Frontal cortex (tissue), 4 donors: Measurements from ENCODE around the gene ZBTB46. TPM values are rescaled to one million over a fixed set of nuclear protein-coding genes. Genes with fewer than 3 reads are reported as not detected.
"Not testable (repeated sequence)": the region's sequence is repeated elsewhere in the genome, so short reads cannot be mapped to it uniquely, and the experiment has no call there.

Source experiments
- DNase-seq, 2 donors: peaks; one replicate each; pipeline ENCODE4 v3.0.0; 2012; ENCODE audit warnings: low spot score in 2 of 2
- FAIRE-seq: peaks from 2 replicates; lab custom pipeline; 2012; peaks lifted over from hg19 to GRCh38; lab: Jason Lieb, UNC
- total RNA-seq: library from RNA; depleted of rRNA; stranded (reverse); fragments of >200 nt; gene quantifications from one replicate; pipeline ENCODE4 v1.2.3, GENCODE V29; 2014
- donor health status: control.
- donor health status: control.
- donor health status: control.

Gene ZBTB46
- total RNA-seq, 1 donor from 2014 or later, result 22.4 TPM

GRCh38 chr20:63859166-63859699 is 28.2 kb upstream of the ZBTB46 start:
- DNase-seq, result no peak
- FAIRE-seq, result no peak

- FAIRE-seq (no peak), DNase-seq (no peak)
Measured at GRCh38 chr20:63858393-63859165, 27.5 kb upstream of the ZBTB46 start.

GRCh38 chr20:63857764-63858392 is 26.8 kb upstream of the ZBTB46 start:
- FAIRE-seq, result no peak
- no peak for DNase-seq

- FAIRE-seq (no peak), DNase-seq (no peak)
Measured at GRCh38 chr20:63856098-63856511, 25.0 kb upstream of the ZBTB46 start.

GRCh38 chr20:63855363-63856097 is 24.5 kb upstream of the ZBTB46 start:
- DNase-seq (no peak), FAIRE-seq (no peak)

- no peak for FAIRE-seq
- no peak for DNase-seq
Measured at GRCh38 chr20:63854766-63855362, 23.8 kb upstream of the ZBTB46 start.

GRCh38 chr20:63854069-63854765 is 23.2 kb upstream of the ZBTB46 start:
- FAIRE-seq, result no peak
- no peak for DNase-seq

GRCh38 chr20:63853733-63854068 is 22.6 kb upstream of the ZBTB46 start:
- FAIRE-seq, DNase-seq: not testable (repeated sequence)

GRCh38 chr20:63851548-63851943 is 20.5 kb upstream of the ZBTB46 start:
- not testable (repeated sequence) for DNase-seq, FAIRE-seq

- no peak for FAIRE-seq
Measured at GRCh38 chr20:63850689-63851547, 19.9 kb upstream of the ZBTB46 start.

GRCh38 chr20:63848003-63848911 is 17.2 kb upstream of the ZBTB46 start:
- FAIRE-seq, result no peak
- no peak for DNase-seq

More at GRCh38 chr20:63850689-63851547, 19.9 kb upstream of the ZBTB46 start:
- DNase-seq, result no peak

- FAIRE-seq, result no peak
- no peak for DNase-seq
Measured at GRCh38 chr20:63847237-63848002, 16.4 kb upstream of the ZBTB46 start.

- FAIRE-seq (no peak), DNase-seq (no peak)
Measured at GRCh38 chr20:63846888-63847236, 15.8 kb upstream of the ZBTB46 start.

- peak in 1 of 2 donors; percentile 62 for DNase-seq
- no peak for FAIRE-seq
Measured at GRCh38 chr20:63846128-63846771, 15.2 kb upstream of the ZBTB46 start.

GRCh38 chr20:63844511-63844991 is 13.5 kb upstream of the ZBTB46 start:
- DNase-seq (no peak), FAIRE-seq (no peak)

GRCh38 chr20:63843778-63844177 is 12.7 kb upstream of the ZBTB46 start:
- FAIRE-seq, result no peak
- no peak for DNase-seq
